ENCODE data around the gene CHPF.

Gene CHPF

GRCh38 chr2:219511547-219512325 is 31.9 kb downstream of the CHPF start:
- TF ChIP-seq CTCF (conservative IDR thresholded peaks at IDR 0.05; ENCODE audit: low read depth), result no peak
- no peak for DNase-seq (ENCODE audit: low spot score)
- ChIA-PET POLR2A (ENCODE audit: low non-redundant PET) (no interaction called here), CTCF (interaction anchor here (0.6 to 1.2 kb wide), 3 partner anchors 9 to 20 kb away, joined by 3 to 4 read pairs (median 4); no protein-coding TSS in a partner anchor)
- H3K27ac ChIP-seq, result no peak overlapping the region

DNA sequence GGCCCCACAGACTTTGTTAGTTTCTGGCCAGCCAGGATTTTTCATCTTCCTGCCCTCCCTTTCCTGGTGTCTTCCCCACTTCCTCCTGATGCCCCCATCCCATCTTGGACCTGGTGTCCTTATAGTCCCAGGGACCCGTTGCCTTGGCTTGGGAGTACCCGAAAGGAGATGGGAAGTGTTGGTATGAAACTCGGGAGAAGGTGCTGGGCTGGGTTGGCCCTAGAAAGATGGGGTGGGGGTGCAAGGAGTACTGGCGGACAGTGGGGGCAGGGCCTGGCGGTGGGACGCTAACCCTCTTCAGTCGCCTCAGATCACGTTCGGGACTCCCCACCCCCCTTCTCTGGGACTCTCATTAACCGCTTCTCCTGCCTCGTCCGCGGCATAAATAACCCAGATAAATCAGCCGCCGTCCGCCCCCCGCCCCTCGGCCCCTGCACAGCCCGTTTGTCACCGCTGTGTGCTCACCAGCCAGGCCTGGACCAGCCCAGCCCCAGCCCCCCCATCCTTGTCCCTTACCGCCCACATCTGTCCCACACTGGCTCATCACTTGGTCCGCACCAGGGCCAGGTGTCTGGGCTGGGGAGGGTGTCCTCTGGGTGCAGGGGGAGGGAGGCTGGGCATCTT is 33.0 kb downstream of the CHPF start:
- DNase-seq (ENCODE audit: low spot score), result no peak
- no peak for TF ChIP-seq CTCF (conservative IDR thresholded peaks at IDR 0.05; ENCODE audit: low read depth)
- H3K27ac ChIP-seq, result no peak overlapping the region
- ChIA-PET POLR2A (ENCODE audit: low non-redundant PET) (interaction anchor here (1.0 kb wide), 1 partner anchor 12 kb away, joined by 3 read pairs; the partner anchor contains the start of gene GMPPA), CTCF (interaction anchor here (0.7 to 3.6 kb wide), 10 partner anchors 10 to 456 kb away, joined by 3 to 26 read pairs (median 4); partner anchors contain the start of gene GMPPA)

DNA sequence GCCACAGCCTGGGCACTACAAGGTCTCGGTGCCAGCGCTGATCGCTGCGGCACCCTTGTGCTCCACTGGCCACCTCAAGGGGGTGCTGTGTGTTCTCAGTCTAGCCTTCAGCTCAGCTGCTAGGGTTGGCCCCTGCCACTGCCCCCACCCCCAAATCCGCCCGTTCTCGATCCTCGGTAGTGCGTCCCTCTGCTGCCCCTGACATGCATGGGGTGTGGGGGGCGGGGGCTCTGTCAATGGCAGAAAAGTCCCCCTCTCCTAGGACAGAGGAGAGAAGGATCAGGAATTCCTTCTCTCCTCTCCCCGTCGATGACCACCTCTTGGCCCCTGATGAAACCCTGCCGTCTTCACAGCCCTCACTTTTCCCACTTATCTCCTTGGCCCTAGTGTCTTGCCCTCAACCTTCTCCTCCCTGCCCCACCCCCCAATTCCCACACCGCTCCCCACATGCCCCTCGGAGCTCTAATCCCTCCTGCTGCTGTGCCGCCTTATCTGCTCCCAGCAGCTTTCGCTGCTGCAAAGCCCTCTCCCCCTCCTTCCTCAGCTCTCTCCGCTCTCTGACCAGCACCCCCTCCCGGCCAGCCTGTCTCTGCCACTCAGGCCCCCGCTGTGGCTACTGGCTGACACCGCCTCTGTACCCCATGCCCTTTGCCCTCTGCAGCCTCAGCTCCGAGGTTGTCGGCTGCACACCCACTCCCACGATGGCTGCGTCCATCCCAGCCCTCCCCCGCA is 33.7 kb downstream of the CHPF start:
- ChIA-PET POLR2A (ENCODE audit: low non-redundant PET) (interaction anchor here (1.0 kb wide), 1 partner anchor 11 kb away, joined by 3 read pairs; the partner anchor contains the start of gene GMPPA), CTCF (interaction anchor here (0.6 to 3.6 kb wide), 13 partner anchors 10 to 613 kb away, joined by 3 to 26 read pairs (median 4); partner anchors contain the start of gene GMPPA)
- peak; percentile 68 for TF ChIP-seq CTCF (conservative IDR thresholded peaks at IDR 0.05; ENCODE audit: low read depth)
- H3K27ac ChIP-seq, result no peak overlapping the region
- peak; percentile 37 for DNase-seq (ENCODE audit: low spot score)

DNA sequence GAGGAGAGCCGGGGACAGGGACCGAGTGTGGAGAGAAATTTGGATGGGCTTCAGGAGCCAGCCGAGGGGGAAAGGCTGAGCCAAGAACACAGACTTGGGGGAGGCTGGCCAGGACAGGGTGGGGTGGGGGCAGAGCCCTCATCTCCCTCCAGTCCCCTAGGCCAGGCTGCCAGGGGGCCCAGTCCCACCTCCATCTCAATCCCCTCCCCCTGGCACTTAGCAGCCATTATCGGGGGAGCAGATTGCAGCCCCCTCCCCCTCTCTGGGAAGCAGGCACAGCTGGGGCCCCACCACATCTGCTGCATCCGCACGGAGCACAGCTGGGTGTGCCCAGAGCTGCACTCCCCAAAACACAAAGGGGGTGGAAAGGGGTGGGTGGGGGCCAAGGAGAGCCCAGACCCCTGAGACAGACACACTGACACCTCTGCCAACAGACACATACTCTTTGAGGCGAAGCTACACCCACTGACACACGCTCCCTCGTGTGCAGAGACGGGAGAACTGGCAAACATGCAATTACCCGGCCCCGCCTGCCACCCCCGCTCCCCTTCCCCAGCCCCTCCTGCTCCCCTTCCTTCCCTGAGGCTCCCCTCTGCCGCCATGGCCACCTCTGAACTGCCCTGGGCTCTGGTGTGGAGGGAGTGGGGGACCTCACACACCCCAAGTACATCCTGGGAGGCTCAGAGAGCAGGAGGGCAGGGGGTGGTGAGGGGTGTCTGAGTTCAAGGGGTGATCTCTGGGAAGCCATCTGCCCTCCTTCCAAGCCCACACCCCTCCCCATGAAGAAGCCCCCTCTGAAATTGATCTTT is 34.4 kb downstream of the CHPF start:
- no peak for DNase-seq (ENCODE audit: low spot score)
- ChIA-PET POLR2A (ENCODE audit: low non-redundant PET) (interaction anchor here (0.5 to 1.0 kb wide), 2 partner anchors 10 to 14 kb away, joined by 3 read pairs; partner anchors contain the start of gene GMPPA), CTCF (interaction anchor here (0.6 to 3.6 kb wide), 11 partner anchors 9 to 612 kb away, joined by 3 to 26 read pairs (median 4); partner anchors contain the start of gene GMPPA)
- no peak overlapping the region for H3K27ac ChIP-seq
- TF ChIP-seq CTCF (conservative IDR thresholded peaks at IDR 0.05; ENCODE audit: low read depth), result no peak

DNA sequence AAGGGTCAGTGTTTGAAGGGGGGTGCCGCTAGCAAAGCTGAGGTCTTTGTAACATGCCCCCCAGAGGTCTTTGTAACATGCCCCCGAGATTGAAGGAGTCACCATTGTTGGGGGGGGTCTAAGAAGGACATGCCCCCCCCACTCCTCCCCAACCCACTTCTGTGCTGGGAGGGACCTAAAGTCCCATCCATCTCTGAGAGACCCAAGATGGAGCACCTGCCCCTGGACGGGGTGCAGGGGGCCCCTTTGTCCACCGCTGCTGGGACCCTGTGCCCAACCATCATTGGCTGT is 35.2 kb downstream of the CHPF start:
- H3K27ac ChIP-seq, result no peak overlapping the region
- POLR2A ChIA-PET (ENCODE audit: low non-redundant PET), result interaction anchor here (1.1 kb wide), 1 partner anchor 10 kb away, joined by 4 read pairs; the partner anchor contains the start of gene GMPPA

More for the DNA sequence above, 35.2 kb downstream of the CHPF start:
- DNase-seq (ENCODE audit: low spot score), result no peak
- no peak for TF ChIP-seq CTCF (conservative IDR thresholded peaks at IDR 0.05; ENCODE audit: low read depth)
- CTCF ChIA-PET, result interaction anchor here (1.0 to 3.6 kb wide), 4 partner anchors 8 to 68 kb away, joined by 3 to 26 read pairs (median 11); partner anchors contain the start of gene GMPPA

All from RWPE1 (cell line).